IMR-90 (cell line): ENCODE measurements around the gene BACE1. TPM values are rescaled to one million over a fixed set of nuclear protein-coding genes. Genes with fewer than 3 reads are reported as not detected.

Experiments used
- ATAC-seq: fragments of 200-7000 bp; cut with Tn5 transposase; 2 replicates; pipeline ENCODE4 v1.9.1; 2020; ENCODE audit warnings: low read depth, mild to moderate bottlenecking, moderate library complexity
- BruUV-seq: library from RNA; stranded (reverse); fragments of 400-500 nt; replicated peaks from 2 replicates; lab custom pipeline; 2021; lab: Mats Ljungman, UMichigan
- CTCF ChIA-PET: fragments of 300-600 bp; formaldehyde crosslinking; extraction: SDS; loops from one replicate; lab custom pipeline; 2021; ENCODE audit warnings: antibody characterized with exemption; lab: Yijun Ruan, JAX
- POLR2A ChIA-PET: fragments of 300-600 bp; sonication (Branson Sonifier 250); formaldehyde crosslinking; loops from one replicate; lab custom pipeline; 2022; ENCODE audit warnings: antibody characterized with exemption; ENCODE audit not compliant: unreplicated experiment; lab: Charles Lee
- DNase-seq: peaks from one replicate; pipeline ENCODE4 v3.0.0; 2013
- H2AFZ ChIP-seq: replicated peaks from 2 replicates; pipeline ENCODE3; 2013; ENCODE audit warnings: low read length, mild to moderate bottlenecking; ENCODE audit not compliant: poor library complexity
- H2AK5ac ChIP-seq: 2 replicates; pipeline ENCODE4 v1.6.1; 2013; ENCODE audit warnings: low read depth, low read length, inconsistent platforms
- H2AK9ac ChIP-seq: replicated peaks from 2 replicates; pipeline ENCODE3; 2013; ENCODE audit warnings: mild to moderate bottlenecking, low read depth, low read length, moderate library complexity; ENCODE audit not compliant: poor library complexity
- H2BK120ac ChIP-seq: 2 replicates; pipeline ENCODE4 v1.6.1; 2013; ENCODE audit warnings: low read depth, low read length, inconsistent platforms
- H2BK15ac ChIP-seq: 3 replicates; pipeline ENCODE4 v1.6.1; 2013; ENCODE audit warnings: low read depth, low read length, inconsistent platforms
- H2BK20ac ChIP-seq: 2 replicates; pipeline ENCODE4 v1.6.1; 2013; ENCODE audit warnings: low read depth, mild to moderate bottlenecking, inconsistent platforms, low read length, moderate library complexity
- H2BK5ac ChIP-seq: 2 replicates; pipeline ENCODE4 v1.6.1; 2013; ENCODE audit warnings: mild to moderate bottlenecking, low read depth, low read length, inconsistent platforms; ENCODE audit not compliant: poor library complexity, severe bottlenecking
- H3K14ac ChIP-seq: replicated peaks from 2 replicates; pipeline ENCODE4 v1.6.1; 2013; ENCODE audit warnings: low read depth, low read length, inconsistent platforms
- H3K18ac ChIP-seq: 2 replicates; pipeline ENCODE4 v1.6.1; 2013; ENCODE audit warnings: low read depth, low read length, control low read depth
- H3K23ac ChIP-seq: 2 replicates; pipeline ENCODE4 v1.6.1; 2013; ENCODE audit warnings: low read depth, low read length, inconsistent platforms
- H3K27ac ChIP-seq: 2 replicates; pipeline ENCODE4 v1.5.1; 2013; ENCODE audit warnings: mild to moderate bottlenecking, control low read depth, low read length; ENCODE audit not compliant: insufficient read depth
- H3K27me3 ChIP-seq: 2 replicates; pipeline ENCODE4 v1.6.1; 2013; ENCODE audit warnings: low read length; ENCODE audit not compliant: control insufficient read depth, insufficient read depth
- H3K36me3 ChIP-seq: 2 replicates; pipeline ENCODE4 v1.6.1; 2013; ENCODE audit warnings: low read length, mixed read lengths; ENCODE audit not compliant: control insufficient read depth, insufficient read depth
- H3K4ac ChIP-seq: 2 replicates; pipeline ENCODE4 v1.6.1; 2013; ENCODE audit warnings: low read depth, low read length, inconsistent platforms
- H3K4me1 ChIP-seq: 2 replicates; pipeline ENCODE4 v1.6.1; 2013; ENCODE audit warnings: low read length, mixed read lengths; ENCODE audit not compliant: control insufficient read depth, insufficient read depth
- H3K4me2 ChIP-seq: 2 replicates; pipeline ENCODE4 v1.6.1; 2013; ENCODE audit warnings: low read depth, mild to moderate bottlenecking, control low read depth, low read length, moderate library complexity
- H3K4me3 ChIP-seq: 2 replicates; pipeline ENCODE4 v1.5.1; 2013; ENCODE audit warnings: low read depth, mild to moderate bottlenecking, control low read depth, low read length, moderate library complexity; ENCODE audit not compliant: insufficient read depth
- H3K56ac ChIP-seq: 2 replicates; pipeline ENCODE4 v1.6.1; 2013; ENCODE audit warnings: low read length, inconsistent platforms; ENCODE audit not compliant: insufficient read depth; ENCODE audit errors: extremely low read depth
- H3K79me1 ChIP-seq, 2 experiments: 2 replicates each; pipeline ENCODE4 v1.6.1; 2013; ENCODE audit warnings: low read length in 2 of 2, inconsistent platforms in 1 of 2, low read depth in 1 of 2
- H3K9ac ChIP-seq: 2 replicates; pipeline ENCODE4 v1.6.1; 2013; ENCODE audit warnings: low read depth, low read length, control low read depth
- H3K9me1 ChIP-seq: 2 replicates; pipeline ENCODE4 v1.6.1; 2013; ENCODE audit warnings: low read length, inconsistent platforms; ENCODE audit not compliant: insufficient read depth
- H3K9me3 ChIP-seq: 2 replicates; pipeline ENCODE4 v1.6.1; 2013; ENCODE audit warnings: low read length; ENCODE audit not compliant: control insufficient read depth, insufficient read depth
- H4K20me1 ChIP-seq: 2 replicates; pipeline ENCODE4 v1.6.1; 2013; ENCODE audit warnings: low read length, inconsistent platforms; ENCODE audit not compliant: insufficient read depth
- H4K5ac ChIP-seq: 2 replicates; pipeline ENCODE4 v1.6.1; 2013; ENCODE audit warnings: mild to moderate bottlenecking, low read depth, low read length, control low read depth
- H4K8ac ChIP-seq, 2 experiments: 2 replicates each; pipeline ENCODE4 v1.6.1; 2013; ENCODE audit warnings: low read depth in 2 of 2, low read length in 2 of 2, control low read depth in 1 of 2, inconsistent platforms in 1 of 2
- H4K91ac ChIP-seq: 2 replicates; pipeline ENCODE4 v1.6.1; 2013; ENCODE audit warnings: low read depth, low read length, inconsistent platforms; ENCODE audit not compliant: insufficient read depth
- BHLHE40 ChIP-seq: fragments of 150-350 bp; IDR thresholded peaks from 2 replicates; pipeline ENCODE4 v1.6.1; 2016; ENCODE audit warnings: mild to moderate bottlenecking, low read depth, low read length
- CEBPB ChIP-seq: IDR thresholded peaks from 2 replicates; pipeline ENCODE4 v1.6.1; 2012; ENCODE audit warnings: low read depth, low read length, improper control_type of control experiment
- CHD1 ChIP-seq: IDR thresholded peaks from 2 replicates; pipeline ENCODE4 v1.6.1; 2012; ENCODE audit warnings: low read depth, low read length, improper control_type of control experiment
- FOS ChIP-seq: fragments of 150-350 bp; IDR thresholded peaks from 2 replicates; pipeline ENCODE4 v1.6.1; 2016; ENCODE audit warnings: low read depth, low read length
- MAFK ChIP-seq: IDR thresholded peaks from 2 replicates; pipeline ENCODE4 v1.6.1; 2012; ENCODE audit warnings: low read depth, low read length, improper control_type of control experiment
- MAZ ChIP-seq: IDR thresholded peaks from 2 replicates; pipeline ENCODE4 v1.6.1; 2012; ENCODE audit warnings: low read depth, mild to moderate bottlenecking, low read length, improper control_type of control experiment, moderate library complexity, borderline replicate concordance
- MXI1 ChIP-seq: IDR thresholded peaks from 2 replicates; pipeline ENCODE4 v1.6.1; 2012; ENCODE audit warnings: low read depth, mild to moderate bottlenecking, low read length, moderate library complexity, borderline replicate concordance
- NFE2L2 ChIP-seq: fragments of 150-350 bp; IDR thresholded peaks from 2 replicates; pipeline ENCODE4 v1.6.1; 2016; ENCODE audit warnings: low read depth, mild to moderate bottlenecking, low read length
- POLR2A ChIP-seq: IDR thresholded peaks from 2 replicates; pipeline ENCODE4 v1.6.1; 2012; ENCODE audit warnings: mild to moderate bottlenecking, low read depth, low read length
- RAD21 ChIP-seq: IDR thresholded peaks from 2 replicates; pipeline ENCODE4 v1.6.1; 2012; ENCODE audit warnings: low read length, improper control_type of control experiment
- RCOR1 ChIP-seq: IDR thresholded peaks from 2 replicates; pipeline ENCODE4 v1.6.1; 2012; ENCODE audit warnings: mild to moderate bottlenecking, low read length, improper control_type of control experiment; ENCODE audit not compliant: insufficient replicate concordance
- RFX5 ChIP-seq: IDR thresholded peaks from 2 replicates; pipeline ENCODE4 v1.8.0; 2012; ENCODE audit warnings: low read depth, mild to moderate bottlenecking, low read length, moderate library complexity
- SMC3 ChIP-seq: fragments of 150-350 bp; IDR thresholded peaks from 2 replicates; pipeline ENCODE4 v1.6.1; 2016; ENCODE audit warnings: low read depth, mild to moderate bottlenecking, antibody characterized with exemption, low read length, moderate library complexity
- WGBS, 2 experiments: methylation state at CpG; one replicate each; pipeline versions ENCODE4 v1.1.5 to v1.1.7; 2013; ENCODE audit warnings: missing lambda C conversion rate in 2 of 2; ENCODE audit not compliant: insufficient read length in 1 of 2; ENCODE audit errors: extremely low coverage in 2 of 2; 5-methylcytosine and 5-hydroxymethylcytosine counted together
- dilution Hi-C: fragments of 300-500 bp; cut with HindIII; formaldehyde crosslinking; loops from one replicate; pipeline ENCODE4 v1.14.3; 2018; ENCODE audit warnings: low sequenced_read_pairs; ENCODE audit not compliant: unreplicated experiment
- in situ Hi-C: fragments of 300-500 bp; cut with MboI; formaldehyde crosslinking; loops from 3 replicates; pipeline ENCODE4 v1.14.3; 2019; ENCODE audit warnings: low sequenced_read_pairs, inconsistent platforms, mixed read lengths
- intact Hi-C: fragments of 100-400 bp; cut with micrococcal nuclease; formaldehyde crosslinking; loops from 2 replicates; pipeline ENCODE4 v1.10.0; 2022
- polyA plus RNA-seq, 3 experiments: library from polyadenylated mRNA; depleted of rRNA; stranded (reverse); fragments of >200 nt; gene quantifications; 2 replicates each; pipeline ENCODE4 v1.2.3, GENCODE V29; 2012; ENCODE audit warnings: low replicate concordance in 1 of 3
- total RNA-seq: library from RNA; depleted of rRNA; stranded (reverse); fragments of >200 nt; gene quantifications from 2 replicates; pipeline ENCODE4 v1.2.3, GENCODE V29; 2012
- TF ChIP-seq, protein P1 (sequence below): conservative IDR thresholded peaks from 2 replicates; pipeline ENCODE4 v1.5.1; 2012; ENCODE audit warnings: mild to moderate bottlenecking, low read depth, low read length, improper control_type of control experiment
- TF ChIP-seq, protein P2 (sequence below): fragments of 150-350 bp; IDR thresholded peaks from 2 replicates; pipeline ENCODE4 v1.6.1; 2016; ENCODE audit warnings: low read depth, mild to moderate bottlenecking, low read length, moderate library complexity, borderline replicate concordance
- TF ChIP-seq, protein P3 (sequence below): fragments of 150-350 bp; IDR thresholded peaks from 2 replicates; pipeline ENCODE4 v1.6.1; 2017; ENCODE audit warnings: mild to moderate bottlenecking, antibody characterized with exemption, low read length, low read depth

BACE1 gene
- total and polyA plus RNA-seq, 2 of the 4 experiments (the other 2 are of a cell fraction), result 27.6 to 50.6 TPM

DNA sequence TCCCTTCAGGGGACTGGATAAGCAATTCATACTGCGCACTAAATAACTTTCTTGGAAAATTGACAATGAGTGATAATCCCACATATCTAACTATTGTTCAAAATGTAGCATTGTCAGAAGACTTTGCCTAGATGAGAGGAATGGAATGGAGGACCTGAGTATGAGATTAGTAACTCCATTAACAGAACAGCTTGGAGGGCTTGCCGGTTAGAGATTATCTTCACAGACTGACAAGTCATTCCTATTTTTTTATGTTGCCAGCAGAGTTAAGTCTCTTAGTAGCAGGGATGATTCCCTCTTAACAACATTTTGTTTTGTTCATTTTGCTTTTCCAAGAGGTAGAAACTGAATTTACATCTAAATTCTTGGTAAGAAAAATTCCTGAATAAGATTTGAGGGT is 32.0 kb downstream of the BACE1 start:
- no TSS peak for BruUV-seq
- H3K4me1 ChIP-seq, result peaks cover 13% of the 10 kb centered on the region
- H3K9ac ChIP-seq, result no peak overlapping the region
- intact Hi-C loops (no loop called here), dilution Hi-C loops (no loop called here), in situ Hi-C loops (no loop called here)
- no peak overlapping the region for H2AK9ac ChIP-seq
- no peak overlapping the region for H3K14ac ChIP-seq
- no peak overlapping the region for H3K4me2 ChIP-seq
- peaks cover 29% of the 10 kb centered on the region for H3K36me3 ChIP-seq
- no peak overlapping the region for H2BK15ac ChIP-seq
- H3K4ac ChIP-seq, result no peak overlapping the region
- H2AK5ac ChIP-seq, result no peak overlapping the region
- WGBS, 2 experiments, result no CpG with 5 or more reads among the region's 2 CpGs
- ChIA-PET POLR2A (no interaction called here), CTCF (no interaction called here)
- no peak overlapping the region for H3K4me3 ChIP-seq
- TF ChIP-seq MAZ (no peak), RAD21 (no peak), BHLHE40 (no peak), RCOR1 (no peak), CHD1 (no peak), RFX5 (no peak), POLR2A (no peak), MAFK (no peak), MXI1 (no peak), NFE2L2 (no peak), CEBPB (no peak), FOS (no peak), SMC3 (no peak)
- TF ChIP-seq, protein P1, sequence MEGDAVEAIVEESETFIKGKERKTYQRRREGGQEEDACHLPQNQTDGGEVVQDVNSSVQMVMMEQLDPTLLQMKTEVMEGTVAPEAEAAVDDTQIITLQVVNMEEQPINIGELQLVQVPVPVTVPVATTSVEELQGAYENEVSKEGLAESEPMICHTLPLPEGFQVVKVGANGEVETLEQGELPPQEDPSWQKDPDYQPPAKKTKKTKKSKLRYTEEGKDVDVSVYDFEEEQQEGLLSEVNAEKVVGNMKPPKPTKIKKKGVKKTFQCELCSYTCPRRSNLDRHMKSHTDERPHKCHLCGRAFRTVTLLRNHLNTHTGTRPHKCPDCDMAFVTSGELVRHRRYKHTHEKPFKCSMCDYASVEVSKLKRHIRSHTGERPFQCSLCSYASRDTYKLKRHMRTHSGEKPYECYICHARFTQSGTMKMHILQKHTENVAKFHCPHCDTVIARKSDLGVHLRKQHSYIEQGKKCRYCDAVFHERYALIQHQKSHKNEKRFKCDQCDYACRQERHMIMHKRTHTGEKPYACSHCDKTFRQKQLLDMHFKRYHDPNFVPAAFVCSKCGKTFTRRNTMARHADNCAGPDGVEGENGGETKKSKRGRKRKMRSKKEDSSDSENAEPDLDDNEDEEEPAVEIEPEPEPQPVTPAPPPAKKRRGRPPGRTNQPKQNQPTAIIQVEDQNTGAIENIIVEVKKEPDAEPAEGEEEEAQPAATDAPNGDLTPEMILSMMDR, result no peak
- TF ChIP-seq, protein P2, sequence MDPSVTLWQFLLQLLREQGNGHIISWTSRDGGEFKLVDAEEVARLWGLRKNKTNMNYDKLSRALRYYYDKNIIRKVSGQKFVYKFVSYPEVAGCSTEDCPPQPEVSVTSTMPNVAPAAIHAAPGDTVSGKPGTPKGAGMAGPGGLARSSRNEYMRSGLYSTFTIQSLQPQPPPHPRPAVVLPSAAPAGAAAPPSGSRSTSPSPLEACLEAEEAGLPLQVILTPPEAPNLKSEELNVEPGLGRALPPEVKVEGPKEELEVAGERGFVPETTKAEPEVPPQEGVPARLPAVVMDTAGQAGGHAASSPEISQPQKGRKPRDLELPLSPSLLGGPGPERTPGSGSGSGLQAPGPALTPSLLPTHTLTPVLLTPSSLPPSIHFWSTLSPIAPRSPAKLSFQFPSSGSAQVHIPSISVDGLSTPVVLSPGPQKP, result no peak
- TF ChIP-seq, protein P3, sequence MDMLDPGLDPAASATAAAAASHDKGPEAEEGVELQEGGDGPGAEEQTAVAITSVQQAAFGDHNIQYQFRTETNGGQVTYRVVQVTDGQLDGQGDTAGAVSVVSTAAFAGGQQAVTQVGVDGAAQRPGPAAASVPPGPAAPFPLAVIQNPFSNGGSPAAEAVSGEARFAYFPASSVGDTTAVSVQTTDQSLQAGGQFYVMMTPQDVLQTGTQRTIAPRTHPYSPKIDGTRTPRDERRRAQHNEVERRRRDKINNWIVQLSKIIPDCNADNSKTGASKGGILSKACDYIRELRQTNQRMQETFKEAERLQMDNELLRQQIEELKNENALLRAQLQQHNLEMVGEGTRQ, result no peak
- H3K9me1 ChIP-seq, result peaks cover 25% of the 10 kb centered on the region
- H3K79me1 ChIP-seq, result peaks cover 5 to 7% of the 10 kb centered on the region in 2 experiments
- H3K18ac ChIP-seq, result no peak overlapping the region
- H4K20me1 ChIP-seq, result no peaks in the 10 kb centered on the region
- no peak overlapping the region for H2BK20ac ChIP-seq
- DNase-seq, result no peak
- no peak for ATAC-seq
- no peak overlapping the region for H2BK120ac ChIP-seq
- H3K56ac ChIP-seq, result no peak overlapping the region
- no peak overlapping the region for H3K27ac ChIP-seq
- H3K23ac ChIP-seq, result no peak overlapping the region
- H4K8ac ChIP-seq, result no peak overlapping the region
- H3K9me3 ChIP-seq, result no peaks in the 10 kb centered on the region
- H3K27me3 ChIP-seq, result no peaks in the 10 kb centered on the region
- no peak overlapping the region for H4K91ac ChIP-seq
- H2BK5ac ChIP-seq, result no peak overlapping the region
- no peak overlapping the region for H2AFZ ChIP-seq
- no peak overlapping the region for H4K5ac ChIP-seq
